Measurements from ENCODE around the gene AKR7A3.

The AKR7A3 gene

DNA sequence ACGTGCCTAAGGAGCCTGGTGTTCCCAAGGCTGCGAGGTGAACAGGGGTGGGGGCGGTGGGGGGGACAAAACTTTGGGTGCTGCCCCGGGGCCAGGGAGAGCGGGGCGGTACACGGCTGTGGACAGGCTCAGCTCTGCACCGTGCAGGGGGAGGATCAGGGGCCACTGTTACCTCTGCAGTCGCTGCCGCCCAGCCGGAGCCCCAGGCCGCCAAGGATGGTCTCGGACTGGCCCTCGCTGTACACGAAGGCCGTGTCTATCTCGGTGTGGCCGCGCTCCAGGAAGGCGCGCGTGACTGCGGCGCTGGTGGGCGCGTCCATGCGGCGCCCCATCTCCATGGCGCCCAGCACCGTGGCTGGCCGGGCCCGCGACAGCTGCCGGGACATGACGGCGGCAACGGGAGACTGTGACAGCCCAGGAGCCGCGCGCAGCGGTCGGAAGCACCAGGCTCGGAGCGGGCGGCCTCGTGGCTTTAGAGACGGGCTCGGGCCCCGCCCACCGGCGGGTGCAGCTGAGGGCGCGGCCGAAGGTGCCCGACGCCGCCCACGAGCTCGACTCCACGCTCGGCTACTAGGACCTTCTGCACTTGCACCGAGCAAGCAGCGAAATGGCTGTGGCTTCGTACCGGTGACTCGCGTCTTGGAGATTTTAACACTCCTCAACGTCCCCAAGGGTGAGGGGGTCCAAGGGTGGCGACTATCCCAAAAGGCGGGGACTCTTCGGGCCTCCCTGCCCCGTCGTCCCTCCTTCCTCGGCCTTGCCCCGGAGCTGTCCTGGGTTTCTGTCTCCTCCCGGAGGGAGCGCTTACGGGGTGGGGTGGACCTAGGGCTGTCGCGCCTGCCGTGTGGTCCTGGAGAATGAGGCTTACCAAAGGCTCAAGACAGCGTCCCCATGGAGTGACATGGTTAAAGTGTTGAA, at the start of gene AKR7A3:
TSS of gene AKR7A3 (minus strand) at position 447 of the 918 bp plus-strand sequence. CDS start at position 386, 61 bp downstream.
- DNase-seq: peak; percentile 49 to 52

DNA sequence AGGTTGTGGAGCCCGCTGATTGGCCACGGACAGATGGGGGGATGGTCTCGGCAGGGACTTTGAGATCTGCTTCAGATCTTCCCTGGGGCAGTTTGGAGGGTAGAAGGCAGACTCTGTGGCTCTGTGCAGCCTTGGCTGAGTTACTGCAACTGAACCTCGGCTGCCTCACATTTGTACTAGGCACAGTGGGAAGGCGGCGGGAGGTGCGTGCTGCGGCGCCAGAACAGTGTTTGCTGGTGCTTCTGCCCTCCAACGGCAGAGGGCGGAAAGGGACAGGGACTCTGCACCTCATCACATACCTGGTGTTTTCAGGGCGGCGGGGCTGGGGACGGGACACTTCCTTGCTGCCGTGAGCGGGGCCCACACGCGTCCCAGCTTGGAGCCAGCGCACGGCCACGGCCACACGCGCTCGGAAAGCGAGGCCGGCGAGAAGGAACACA, 49.8 kb upstream of the AKR7A3 start:
- no peak for DNase-seq

DNA sequence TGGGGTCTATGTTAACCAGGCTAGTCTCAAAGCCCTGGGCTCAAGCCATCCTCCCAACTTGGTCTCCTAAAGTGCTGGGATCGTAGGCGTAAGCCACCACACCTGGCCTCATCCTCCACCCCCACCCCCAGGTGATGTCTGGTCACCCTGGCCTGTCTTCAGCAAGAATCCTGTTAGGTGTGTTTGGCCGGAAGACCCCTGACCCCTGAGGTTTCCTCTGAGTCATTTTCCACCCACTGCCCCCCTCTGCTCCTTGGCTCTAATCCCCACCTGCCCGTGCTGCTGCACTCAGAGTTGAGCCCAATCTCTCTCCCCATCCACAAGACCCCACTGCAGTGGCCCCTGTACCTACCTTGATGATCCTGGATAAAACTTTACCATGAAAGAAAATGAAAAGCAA, 48.7 kb upstream of the AKR7A3 start:
- DNase-seq: no peak

DNA sequence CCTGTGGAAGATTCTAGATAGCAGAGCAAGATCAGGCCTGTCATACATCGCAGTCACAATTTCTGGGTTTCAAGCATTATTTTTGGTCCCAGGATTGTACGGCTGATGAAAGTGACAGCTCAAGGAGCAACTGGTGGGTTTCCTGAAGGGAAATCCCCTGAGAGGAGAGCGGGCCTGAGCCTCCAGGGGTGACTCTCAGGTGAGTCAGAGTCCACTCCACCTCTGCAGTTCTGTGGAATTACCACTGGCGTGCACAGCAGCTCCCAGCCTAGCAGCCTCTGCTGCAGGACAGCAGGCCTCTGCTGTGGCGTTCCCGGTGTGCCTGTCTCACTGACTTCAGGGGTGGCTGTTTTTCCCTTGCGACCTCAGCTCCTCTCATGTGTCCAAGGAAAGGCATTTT, 48.0 kb upstream of the AKR7A3 start:
- peak; percentile 25 to 33 for DNase-seq

DNA sequence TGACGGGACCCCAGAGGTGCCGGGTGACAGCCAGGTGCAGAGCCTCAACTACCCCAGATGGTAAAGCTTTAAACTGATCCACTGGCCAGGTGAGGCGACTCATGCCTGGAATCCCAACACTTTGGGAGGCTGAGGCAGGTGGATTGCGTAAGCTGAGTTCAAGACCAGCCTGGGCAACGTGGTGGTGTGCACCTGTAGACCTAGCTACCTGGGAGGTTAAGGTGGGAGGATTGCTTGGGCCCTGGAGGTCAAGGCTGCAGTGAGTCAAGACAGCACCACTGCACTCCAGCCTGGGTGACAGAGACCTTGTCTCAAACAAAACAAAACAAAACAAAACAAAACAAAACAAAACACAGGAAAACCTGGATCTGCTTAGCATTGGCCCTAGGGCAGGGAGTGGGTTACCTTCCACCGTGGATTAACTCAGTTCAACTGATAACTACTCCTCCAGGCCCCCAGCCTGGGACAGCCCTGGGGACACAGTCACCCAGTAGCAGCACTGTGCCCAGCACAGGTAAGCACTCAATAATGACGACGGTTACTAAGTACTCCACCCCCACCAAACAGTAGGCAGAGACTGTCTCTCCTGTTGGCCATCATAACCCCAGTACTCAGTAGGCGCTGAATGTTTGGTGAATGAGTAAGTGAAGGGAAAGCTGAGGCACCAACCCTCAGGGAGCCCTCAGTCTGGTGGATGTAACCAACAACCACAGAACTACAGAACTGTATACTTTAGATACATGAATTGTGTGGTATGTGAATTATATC, 45.2 kb upstream of the AKR7A3 start:
- DNase-seq: no peak

DNA sequence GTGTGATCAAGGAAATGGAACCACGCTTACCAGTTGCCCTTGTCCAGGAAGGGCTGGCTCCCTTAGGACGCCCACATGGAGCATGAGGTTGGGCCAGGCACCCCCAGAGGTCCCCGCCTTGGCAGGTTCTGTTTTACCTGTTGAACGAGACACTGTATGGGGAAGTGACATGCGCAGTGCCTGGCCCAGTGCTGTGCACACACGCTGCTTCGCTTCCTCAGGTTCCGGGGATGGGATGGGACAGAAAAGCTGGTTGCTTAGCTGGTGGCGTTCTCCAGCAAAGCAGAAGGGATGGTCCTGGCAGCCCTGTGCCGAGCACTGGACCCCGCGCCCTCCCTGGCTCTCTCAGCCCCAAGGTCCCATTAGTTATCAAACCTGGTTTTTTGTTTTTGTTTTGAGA, 44.3 kb upstream of the AKR7A3 start:
- DNase-seq: no peak

DNA sequence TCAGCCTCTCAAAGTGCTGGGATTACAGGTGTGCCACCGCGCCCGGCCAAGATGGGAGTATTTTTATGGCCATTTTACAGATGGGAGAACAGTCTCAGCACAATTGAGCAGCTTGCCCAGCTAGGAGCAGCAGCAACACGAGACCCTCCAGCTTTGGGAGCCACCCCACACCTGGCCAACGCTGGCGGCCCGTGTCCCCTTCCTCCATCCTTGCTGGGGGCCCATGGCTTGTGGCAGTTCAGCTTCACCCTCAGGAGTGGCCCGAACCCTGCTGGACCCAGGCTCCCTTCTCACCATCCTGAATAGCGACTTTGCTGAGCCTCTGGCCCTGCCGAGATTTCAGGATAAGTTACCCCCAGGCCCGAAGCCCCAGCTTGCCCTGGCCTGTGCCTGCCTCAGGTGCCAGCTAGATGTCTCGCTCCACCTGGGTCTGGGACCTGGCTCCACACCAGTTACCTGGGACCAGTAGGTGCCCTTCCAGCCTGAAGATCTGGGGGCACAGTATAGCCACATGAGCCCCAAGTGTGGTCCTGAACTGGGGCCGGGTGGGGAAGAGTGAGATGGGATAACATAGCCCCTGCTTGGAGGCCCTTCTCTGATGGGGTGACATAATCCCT, 42.8 kb upstream of the AKR7A3 start:
- DNase-seq: no peak

DNA sequence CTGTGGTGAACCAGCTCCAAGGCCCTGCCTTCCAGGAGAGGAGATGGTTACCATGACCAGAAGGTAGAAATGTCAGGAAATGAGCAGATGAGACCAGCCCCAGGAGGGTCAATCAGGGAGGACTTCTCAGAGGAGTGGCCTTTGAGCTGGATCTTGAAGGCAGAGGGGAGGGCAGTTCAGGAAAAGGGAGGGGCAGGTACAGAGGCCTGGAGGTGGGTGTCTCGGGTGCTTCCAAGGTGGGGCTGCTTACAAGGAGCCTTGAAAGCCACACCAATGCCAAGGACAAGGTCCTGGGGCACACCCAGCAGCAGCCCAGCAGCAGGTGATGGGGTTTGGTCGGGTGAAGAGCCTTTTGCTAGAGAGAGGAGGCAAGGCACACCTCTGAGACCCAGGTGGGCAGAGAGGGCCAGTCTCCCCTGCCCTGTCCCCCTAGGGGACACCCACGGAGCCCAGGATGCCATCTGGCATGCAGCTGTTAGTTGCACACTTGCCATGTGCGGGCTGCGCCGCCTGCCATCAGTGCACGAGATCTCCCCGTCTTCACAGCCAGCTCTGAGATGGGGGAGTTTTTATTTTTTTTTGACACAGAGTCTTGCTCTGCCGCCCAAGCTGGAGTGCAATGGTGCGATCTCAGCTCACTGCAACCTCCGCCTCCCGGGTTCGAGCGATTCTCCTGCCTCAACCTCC, 42.0 kb upstream of the AKR7A3 start:
- DNase-seq: no peak

DNA sequence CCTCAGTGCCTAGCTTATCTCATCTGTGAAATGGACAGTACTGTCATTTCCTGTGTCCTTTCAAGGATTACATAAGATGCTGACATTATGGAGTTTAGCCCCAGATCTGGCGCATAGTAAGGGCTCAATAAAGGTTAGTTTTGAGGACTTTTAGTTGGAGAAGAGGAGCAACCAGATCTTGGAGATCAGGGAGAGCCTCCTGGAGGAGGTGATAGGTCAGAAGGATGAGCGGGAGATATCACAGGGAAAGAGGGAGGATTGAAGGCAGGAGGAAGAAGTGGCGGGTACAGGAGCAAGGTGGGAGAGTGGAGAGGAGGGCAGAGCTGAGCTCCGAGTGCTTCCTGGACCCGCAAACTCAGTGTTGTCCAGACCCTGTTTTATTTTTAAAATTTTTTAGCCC, 41.0 kb upstream of the AKR7A3 start:
- no peak for DNase-seq

DNA sequence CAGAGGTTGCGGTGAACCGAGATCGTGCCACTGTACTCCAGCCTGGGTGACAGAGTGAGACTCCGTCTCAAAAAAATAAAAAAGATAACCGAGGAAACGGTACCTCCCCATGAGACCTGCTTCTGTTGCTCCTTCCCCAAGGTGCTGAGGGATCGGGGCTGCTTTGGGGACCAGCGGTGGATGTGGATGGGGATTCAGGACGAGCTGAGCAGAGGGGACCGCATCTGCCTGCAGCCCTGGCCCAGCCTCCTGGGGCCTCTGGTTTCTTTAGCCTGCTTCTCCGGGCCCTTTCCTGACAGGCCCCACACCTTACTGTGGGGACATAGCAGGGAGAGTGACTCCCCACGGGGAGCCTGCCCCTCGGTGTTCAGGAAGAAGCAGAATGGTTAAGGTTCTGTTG, 40.6 kb upstream of the AKR7A3 start:
- no peak for DNase-seq

DNA sequence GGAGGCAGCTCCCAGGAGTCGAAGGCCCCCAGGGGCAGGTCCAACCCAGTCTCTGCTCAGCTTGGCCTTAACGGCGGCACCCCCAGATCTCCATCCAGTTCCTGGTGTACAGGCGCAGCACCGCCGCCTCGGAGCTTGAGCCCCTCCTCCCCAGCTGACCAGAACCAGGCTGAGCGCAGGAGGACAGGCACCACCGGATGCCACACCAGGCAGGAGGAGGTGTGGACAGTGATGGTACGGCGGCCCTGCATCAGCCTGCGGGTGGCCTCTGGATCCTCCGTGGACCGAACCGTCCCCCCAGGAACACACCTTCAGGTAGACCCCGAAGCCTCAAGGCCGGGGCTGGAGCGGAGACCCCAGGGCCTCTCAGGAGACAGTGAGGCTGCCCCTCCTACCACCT, 39.9 kb upstream of the AKR7A3 start:
- no peak for DNase-seq

DNA sequence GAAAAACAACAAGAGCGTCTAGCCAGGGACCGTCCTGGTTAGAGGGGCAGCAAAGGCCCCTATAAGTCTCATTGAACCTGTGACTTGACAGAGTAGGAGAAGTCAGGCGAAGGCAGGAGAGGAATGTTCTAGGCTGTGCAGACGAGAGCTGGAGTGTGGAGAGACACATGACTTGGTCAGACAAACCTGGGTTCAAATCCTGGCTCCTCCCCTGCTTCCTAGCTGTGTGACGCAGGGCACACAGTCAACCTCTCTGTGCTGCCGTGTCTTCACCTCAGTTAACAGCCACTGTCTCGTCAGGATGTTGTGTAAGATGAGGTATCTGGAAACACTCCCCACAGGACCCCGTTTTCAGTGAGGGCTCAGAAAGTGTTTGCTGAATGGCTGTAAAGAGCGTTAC, 39.2 kb upstream of the AKR7A3 start:
- DNase-seq: no peak

DNA sequence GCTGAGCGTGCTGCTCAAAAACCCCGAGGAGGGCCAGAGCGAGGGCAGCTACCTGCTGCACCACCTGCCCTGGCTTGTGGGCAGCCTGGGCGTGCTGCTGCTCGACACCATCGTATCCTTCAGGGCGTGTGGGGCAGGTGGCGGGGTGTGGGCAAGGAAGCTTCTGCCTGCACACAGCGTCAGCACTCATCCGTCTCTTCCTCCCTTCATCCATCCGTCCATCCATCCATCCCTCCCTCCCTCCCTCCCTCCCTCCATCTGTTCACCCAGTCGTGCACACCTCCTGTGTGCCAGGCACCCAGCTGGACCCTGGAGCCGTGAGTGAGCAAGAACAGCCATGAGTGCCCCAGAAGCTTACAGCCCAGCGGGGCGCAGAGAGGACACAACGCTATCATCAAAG, 38.7 kb upstream of the AKR7A3 start:
- no peak for DNase-seq

DNA sequence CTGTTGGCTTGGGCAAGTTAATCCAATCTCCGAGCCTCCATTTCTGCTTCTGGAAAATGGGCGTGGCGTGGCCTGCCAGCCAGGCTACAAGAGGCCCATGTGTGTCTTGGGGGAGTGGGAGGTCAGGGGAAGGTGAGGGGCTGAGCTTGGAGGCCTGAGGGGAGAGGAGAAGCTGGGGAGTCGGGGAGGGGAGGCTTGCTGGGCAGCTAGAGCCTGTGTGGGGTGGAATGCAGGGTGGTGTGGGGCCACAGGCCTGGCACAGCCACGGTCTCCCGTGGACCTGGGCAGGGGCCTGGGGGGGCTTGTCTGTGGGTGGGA, 38.1 kb upstream of the AKR7A3 start:
- DNase-seq: no peak

DNA sequence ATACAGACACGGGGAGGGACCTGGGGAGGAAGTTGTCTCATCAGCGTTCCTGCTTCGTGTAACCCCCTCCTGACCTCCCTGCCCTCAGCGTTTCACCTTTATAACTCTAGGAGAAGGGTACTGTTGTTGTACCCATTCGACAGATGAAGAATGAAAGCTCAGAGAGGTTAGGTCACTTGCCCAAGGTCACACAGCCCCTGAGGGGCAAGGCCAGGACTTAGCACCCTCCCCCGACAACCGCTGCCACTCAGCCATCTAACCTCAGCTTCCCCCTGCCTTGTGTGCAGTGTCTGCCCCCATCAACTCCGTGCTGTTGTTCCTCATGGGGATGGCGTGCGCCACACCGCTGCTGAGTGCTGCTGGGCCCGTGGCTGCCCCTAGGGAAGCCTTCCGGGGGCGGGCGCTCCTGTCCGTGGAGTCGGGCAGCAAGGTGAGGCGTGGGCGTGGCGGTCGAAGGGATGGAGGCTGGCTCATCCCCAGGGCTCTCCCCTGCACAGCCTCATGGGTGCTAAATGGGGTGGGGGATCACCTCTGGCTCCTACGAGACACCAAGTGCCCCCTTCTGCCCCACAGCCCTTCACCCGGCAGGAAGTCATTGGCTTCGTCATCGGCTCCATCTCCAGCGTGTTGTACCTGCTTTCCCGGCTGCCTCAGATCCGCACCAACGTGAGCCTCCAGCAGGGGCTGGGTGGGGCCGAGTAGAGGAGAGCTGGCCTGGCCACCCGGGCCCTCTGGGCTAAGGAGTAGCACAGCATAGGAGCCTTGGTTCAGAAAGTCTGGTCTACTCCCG, 37.6 kb upstream of the AKR7A3 start:
- no peak for DNase-seq

DNA sequence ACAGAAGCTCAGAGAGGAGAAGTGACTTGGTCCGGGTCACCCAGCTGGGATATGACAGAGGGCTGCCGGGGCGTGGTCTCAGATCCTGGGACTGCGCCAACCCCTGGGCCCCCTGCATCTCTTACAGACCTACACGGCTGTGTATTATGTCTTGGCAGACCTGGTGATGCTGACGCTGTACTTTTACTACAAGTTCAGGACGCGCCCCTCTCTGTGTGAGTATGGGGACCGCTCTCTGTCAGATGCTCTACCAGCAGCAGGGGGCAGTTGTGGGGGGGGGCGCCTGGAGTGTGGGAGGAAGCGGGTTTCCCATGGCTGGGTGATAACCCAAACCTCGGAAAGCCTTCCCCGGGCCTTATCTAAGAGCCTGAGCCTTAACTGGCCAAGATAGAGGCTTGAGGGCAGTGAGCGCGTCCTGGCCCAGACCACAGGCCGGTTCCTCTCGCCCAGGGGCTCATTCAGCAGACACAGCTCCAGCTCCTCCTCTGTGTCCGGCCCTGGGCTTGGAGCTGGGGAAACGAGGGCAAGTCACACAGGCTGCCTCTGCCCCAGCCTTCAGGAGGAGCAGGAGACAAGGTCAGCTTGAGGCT, 36.9 kb upstream of the AKR7A3 start:
- DNase-seq: no peak

DNA sequence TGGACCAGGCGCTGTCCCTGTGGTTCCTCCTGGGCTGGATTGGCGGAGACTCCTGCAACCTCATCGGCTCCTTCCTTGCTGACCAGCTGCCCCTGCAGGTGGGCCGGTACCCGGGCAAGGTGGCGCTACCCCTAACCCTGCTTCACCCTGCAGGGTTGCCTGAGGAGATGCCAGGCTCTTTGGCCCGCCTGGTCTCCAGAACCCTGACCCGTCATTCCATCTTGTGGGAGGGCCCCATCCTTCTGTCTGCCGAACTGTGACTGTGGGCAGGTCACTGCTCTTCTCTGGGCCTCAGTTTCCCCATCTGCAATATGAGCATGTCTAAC, 36.1 kb upstream of the AKR7A3 start:
- no peak for DNase-seq

DNA sequence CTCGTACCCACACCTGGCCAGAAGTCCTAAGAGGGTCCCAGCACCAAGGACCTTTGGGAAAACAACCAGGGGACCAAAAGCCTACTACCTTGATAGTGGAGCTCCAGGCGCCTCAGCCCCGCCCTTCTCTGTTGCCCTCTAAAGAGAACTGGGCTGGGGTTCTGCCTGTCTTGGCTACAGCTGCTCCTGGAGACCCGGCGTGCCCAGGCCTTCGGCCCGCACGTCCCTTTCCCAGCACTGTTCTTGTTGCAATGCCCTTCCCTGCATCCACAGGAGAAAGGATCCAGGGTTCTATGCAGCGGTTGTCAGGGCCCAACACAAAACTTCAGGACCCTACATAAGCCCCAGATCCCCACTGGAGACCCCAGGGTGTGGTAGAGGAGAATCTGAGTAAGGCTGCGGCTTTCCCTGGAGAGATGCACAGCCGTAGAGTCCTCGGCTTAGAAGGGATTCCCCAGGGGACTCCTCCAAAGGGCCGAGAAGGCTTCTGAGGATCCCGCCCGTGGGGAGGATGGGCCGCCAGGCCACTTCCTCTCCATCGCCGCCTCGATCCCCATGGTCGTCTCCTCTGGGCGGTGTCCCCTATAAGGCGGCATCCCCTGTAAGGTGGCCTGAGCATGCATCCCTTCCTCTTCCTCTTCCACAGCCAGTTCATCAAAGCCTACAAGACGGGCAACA, 35.6 kb upstream of the AKR7A3 start:
- no peak for DNase-seq

DNA sequence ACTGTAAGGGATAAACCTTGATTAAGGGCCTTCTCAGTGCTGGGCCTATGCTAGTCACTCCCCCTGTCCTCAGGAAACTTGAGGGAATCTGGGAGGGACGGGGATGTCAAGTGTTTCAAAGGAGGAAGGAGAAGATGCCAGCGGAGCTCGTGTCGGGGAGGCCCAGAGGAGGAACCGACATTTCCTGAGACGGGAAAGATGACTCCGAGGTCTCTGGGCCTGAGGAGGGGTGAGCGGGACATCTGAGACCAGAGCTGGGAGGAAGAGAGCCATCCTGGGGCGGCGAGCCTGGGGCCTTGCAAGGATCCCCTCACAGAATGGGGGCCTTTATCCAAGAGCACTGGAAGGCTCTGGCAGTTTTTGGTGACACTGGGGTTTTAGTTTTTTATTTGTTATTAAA, 33.9 kb upstream of the AKR7A3 start:
- no peak for DNase-seq

DNA sequence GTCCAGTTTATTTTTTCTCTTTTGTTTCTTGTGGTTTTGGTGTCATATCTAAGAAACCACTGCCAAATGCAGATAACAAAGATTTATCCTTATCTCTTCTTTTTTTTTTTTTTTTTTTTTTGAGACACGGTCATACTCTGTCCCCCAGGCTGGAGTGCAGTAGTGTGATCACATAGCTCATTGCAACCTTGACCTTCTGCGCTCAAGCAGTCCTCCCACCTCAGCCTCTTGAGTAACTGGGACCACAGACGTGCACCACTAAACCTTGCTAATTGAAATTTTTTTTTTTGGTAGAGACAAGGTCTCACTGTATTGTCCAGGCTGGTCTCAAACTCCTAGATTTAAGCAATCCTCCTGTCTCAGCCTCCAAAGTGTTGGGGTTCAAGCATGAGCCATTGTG, 32.5 kb upstream of the AKR7A3 start:
- DNase-seq: no peak

DNA sequence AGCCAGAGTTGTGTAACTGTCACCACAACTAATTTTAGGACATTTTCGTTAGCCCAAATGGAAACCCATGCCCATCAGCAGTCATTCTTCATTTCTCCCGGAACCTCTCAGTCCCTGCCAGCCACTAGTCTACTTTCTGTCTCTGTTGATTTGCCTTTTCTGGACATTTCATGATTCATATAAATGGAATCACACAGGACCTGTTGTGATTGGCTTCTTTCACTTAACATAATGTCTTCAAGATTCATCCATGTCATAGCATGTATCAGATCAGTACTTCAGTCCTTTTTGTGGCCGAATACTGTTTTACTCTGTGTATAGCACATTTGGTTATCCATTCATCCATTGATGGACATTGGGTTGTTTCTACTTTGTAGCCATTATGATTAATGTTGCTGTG, 30.6 kb upstream of the AKR7A3 start:
- no peak for DNase-seq

Data from activated CD4-positive, alpha-beta T cell treated with anti-CD3 and anti-CD28 coated beads for 4 hours (primary cell).